H1 (cell line): ENCODE data around the gene CACNA2D1. TPM values are rescaled to one million over a fixed set of nuclear protein-coding genes. Genes with fewer than 3 reads are reported as not detected.

Source experiments
- CBX5 ChIP-seq: fragments of 300-800, 300-1000 bp; sonication (generic); IDR thresholded peaks from 2 replicates; pipeline ENCODE4 v1.7.1; 2016; ENCODE audit warnings: antibody characterized with exemption, low read length, low read depth
- GTF2F1 ChIP-seq: IDR thresholded peaks from 2 replicates; pipeline ENCODE4 v1.6.1; 2012; ENCODE audit warnings: low read depth, low read length, improper control_type of control experiment, borderline replicate concordance
- JUN ChIP-seq: IDR thresholded peaks from 2 replicates; pipeline ENCODE4 v1.6.1; 2011; ENCODE audit warnings: low read depth, mild to moderate bottlenecking, improper control_type of control experiment, low read length
- SRF ChIP-seq: IDR thresholded peaks from 2 replicates; pipeline ENCODE4 v1.6.1; 2011; ENCODE audit warnings: mild to moderate bottlenecking, low read depth, low read length, moderate library complexity
- YY1 ChIP-seq: IDR thresholded peaks from 2 replicates; pipeline ENCODE4 v1.6.1; 2011; ENCODE audit warnings: low read depth, mild to moderate bottlenecking, low read length
- polyA plus RNA-seq, 7 experiments: library from polyadenylated mRNA; depleted of rRNA in 3 of 7; stranded (reverse) in 5 of 7; unstranded in 2 of 7; fragments of >200 nt in 5 of 7; fragments of 200-250 nt in 2 of 7; gene quantifications; 1 replicate in 5 of 7; 2 replicates in 1 of 7; 4 replicates in 1 of 7; pipeline versions ENCODE4 v1.2.1 to v1.2.3, GENCODE V29; 2011 to 2013; ENCODE audit warnings: missing spikeins in 2 of 7, mixed read lengths in 2 of 7
- total RNA-seq: library from RNA; stranded (reverse); fragmentation: NEBNext Ultra II Directional; extraction: Animal tissue kit (Norgen Biotek cat#: 25700); gene quantifications from 2 replicates; pipeline ENCODE4 v1.2.1, GENCODE V29; 2021
- TF ChIP-seq, protein P1 (sequence below): fragments of 300-600 bp; sonication (generic); IDR thresholded peaks from 2 replicates; pipeline ENCODE4 v1.7.1; 2012; ENCODE audit warnings: low read length, moderate library complexity, mild to moderate bottlenecking, inconsistent platforms; ENCODE audit not compliant: insufficient replicate concordance

The CACNA2D1 gene
- total and polyA plus RNA-seq, 2 of the 8 experiments (the other 6 are each of a cell fraction or from before 2014, with no cell fraction given), result 4.3 to 27.3 TPM

- no peak for TF ChIP-seq SRF
- TF ChIP-seq CBX5, result no peak
- TF ChIP-seq JUN, result no peak
- no peak for TF ChIP-seq YY1
- TF ChIP-seq, protein P1, sequence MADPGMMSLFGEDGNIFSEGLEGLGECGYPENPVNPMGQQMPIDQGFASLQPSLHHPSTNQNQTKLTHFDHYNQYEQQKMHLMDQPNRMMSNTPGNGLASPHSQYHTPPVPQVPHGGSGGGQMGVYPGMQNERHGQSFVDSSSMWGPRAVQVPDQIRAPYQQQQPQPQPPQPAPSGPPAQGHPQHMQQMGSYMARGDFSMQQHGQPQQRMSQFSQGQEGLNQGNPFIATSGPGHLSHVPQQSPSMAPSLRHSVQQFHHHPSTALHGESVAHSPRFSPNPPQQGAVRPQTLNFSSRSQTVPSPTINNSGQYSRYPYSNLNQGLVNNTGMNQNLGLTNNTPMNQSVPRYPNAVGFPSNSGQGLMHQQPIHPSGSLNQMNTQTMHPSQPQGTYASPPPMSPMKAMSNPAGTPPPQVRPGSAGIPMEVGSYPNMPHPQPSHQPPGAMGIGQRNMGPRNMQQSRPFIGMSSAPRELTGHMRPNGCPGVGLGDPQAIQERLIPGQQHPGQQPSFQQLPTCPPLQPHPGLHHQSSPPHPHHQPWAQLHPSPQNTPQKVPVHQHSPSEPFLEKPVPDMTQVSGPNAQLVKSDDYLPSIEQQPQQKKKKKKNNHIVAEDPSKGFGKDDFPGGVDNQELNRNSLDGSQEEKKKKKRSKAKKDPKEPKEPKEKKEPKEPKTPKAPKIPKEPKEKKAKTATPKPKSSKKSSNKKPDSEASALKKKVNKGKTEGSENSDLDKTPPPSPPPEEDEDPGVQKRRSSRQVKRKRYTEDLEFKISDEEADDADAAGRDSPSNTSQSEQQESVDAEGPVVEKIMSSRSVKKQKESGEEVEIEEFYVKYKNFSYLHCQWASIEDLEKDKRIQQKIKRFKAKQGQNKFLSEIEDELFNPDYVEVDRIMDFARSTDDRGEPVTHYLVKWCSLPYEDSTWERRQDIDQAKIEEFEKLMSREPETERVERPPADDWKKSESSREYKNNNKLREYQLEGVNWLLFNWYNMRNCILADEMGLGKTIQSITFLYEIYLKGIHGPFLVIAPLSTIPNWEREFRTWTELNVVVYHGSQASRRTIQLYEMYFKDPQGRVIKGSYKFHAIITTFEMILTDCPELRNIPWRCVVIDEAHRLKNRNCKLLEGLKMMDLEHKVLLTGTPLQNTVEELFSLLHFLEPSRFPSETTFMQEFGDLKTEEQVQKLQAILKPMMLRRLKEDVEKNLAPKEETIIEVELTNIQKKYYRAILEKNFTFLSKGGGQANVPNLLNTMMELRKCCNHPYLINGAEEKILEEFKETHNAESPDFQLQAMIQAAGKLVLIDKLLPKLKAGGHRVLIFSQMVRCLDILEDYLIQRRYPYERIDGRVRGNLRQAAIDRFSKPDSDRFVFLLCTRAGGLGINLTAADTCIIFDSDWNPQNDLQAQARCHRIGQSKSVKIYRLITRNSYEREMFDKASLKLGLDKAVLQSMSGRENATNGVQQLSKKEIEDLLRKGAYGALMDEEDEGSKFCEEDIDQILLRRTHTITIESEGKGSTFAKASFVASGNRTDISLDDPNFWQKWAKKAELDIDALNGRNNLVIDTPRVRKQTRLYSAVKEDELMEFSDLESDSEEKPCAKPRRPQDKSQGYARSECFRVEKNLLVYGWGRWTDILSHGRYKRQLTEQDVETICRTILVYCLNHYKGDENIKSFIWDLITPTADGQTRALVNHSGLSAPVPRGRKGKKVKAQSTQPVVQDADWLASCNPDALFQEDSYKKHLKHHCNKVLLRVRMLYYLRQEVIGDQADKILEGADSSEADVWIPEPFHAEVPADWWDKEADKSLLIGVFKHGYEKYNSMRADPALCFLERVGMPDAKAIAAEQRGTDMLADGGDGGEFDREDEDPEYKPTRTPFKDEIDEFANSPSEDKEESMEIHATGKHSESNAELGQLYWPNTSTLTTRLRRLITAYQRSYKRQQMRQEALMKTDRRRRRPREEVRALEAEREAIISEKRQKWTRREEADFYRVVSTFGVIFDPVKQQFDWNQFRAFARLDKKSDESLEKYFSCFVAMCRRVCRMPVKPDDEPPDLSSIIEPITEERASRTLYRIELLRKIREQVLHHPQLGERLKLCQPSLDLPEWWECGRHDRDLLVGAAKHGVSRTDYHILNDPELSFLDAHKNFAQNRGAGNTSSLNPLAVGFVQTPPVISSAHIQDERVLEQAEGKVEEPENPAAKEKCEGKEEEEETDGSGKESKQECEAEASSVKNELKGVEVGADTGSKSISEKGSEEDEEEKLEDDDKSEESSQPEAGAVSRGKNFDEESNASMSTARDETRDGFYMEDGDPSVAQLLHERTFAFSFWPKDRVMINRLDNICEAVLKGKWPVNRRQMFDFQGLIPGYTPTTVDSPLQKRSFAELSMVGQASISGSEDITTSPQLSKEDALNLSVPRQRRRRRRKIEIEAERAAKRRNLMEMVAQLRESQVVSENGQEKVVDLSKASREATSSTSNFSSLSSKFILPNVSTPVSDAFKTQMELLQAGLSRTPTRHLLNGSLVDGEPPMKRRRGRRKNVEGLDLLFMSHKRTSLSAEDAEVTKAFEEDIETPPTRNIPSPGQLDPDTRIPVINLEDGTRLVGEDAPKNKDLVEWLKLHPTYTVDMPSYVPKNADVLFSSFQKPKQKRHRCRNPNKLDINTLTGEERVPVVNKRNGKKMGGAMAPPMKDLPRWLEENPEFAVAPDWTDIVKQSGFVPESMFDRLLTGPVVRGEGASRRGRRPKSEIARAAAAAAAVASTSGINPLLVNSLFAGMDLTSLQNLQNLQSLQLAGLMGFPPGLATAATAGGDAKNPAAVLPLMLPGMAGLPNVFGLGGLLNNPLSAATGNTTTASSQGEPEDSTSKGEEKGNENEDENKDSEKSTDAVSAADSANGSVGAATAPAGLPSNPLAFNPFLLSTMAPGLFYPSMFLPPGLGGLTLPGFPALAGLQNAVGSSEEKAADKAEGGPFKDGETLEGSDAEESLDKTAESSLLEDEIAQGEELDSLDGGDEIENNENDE, result no peak
- no peak for TF ChIP-seq GTF2F1
These were observed 34.3 kb upstream of the CACNA2D1 start (continued) for GRCh38 chr7:82477733-82478515.
